Activated T-cell treated with anti-CD3 and anti-CD28 coated beads, Interleukin-2, amount 50 U/mL, for 1 hour (primary cell): ENCODE measurements around the gene S100PBP.

ENCODE experiments used
- DNase-seq: peaks from one replicate; pipeline ENCODE4 v3.0.0-alpha.2; 2020

The S100PBP gene

DNA sequence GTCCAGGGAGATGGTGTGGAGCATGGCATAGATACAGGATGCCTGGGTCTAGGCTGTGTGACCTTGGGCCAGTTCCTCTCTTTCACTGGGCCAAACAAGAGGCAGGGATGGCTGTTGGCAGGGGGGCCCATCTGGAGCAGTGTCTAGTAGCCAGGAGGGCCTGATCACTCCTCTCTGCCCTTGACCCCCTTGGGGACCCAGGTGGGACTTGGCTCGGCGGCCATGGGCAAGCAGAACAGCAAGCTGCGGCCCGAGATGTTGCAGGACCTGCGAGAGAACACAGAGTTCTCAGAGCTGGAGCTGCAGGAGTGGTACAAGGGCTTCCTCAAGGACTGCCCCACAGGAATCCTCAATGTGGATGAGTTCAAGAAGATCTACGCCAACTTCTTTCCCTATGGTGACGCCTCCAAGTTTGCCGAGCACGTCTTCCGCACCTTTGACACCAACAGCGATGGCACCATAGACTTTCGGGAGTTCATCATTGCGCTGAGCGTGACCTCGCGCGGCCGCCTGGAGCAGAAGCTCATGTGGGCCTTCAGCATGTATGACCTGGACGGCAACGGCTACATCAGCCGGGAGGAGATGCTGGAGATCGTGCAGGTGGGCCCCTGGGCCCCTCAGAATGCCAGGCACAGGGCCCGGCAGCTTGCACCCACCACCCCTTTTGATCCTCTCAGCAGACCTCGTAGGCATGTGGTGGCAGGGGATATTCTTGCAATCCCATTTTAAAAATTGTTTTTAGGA, 71.4 kb downstream of the S100PBP start:
- DNase-seq, result no peak

DNA sequence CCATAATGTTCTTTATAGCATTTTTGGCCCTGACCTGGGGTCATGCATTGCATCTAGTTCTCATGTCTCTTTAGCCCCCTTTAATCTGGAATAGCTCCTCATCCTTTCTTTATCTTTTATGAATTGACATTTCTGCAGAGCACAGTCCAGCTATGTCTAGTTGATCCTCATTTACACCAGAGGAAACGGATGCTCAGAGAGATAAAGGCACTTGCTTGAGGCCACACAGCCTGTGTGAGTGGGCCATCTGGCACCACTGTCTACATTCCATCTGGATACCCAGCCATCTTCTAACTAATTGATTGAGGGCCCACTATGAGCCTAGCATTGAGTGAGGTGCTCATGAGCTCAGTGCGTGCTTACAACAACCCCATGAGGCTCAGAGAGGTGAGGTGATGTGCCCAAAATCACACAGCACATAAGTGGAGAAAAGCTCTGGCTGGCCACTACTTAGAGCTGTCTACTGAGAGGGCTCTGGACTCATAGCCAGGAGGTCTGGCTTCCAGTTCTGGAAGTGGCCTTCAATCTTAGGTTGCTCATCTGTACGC, 72.4 kb downstream of the S100PBP start:
- no peak for DNase-seq

DNA sequence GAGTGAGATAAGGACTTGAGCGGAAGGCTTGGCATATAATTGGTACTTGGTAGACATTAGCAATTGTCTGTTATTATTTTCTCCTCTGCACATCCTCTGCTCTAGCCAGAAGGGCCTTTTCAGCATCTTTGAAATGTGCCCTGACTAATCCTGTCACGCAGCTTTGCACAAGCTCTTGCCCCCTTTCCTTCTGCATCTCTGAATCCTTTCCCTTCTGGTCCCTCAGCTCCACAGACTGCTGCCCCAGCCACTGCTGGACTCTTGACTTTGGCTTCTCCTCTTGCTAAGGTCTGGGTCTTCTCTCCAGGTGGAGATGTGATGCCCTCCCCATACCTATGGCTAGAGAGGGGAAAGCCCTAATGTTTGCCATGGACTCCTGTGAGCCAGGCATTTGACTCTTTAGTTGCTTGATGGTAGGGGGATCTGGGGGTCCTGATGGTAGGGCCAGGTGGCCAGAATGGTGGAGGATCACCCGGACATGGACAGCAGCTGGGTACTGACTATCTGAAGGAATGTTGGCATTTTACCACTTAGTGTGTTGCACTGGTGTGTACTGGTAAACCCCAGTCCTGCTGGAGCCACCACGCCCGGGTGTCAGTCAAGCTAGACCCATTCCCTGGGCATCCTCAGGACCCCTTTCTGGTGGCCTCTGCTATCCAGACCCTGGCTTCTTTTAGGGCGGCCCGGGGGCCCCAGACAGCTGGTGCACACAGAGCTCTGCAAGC, 73.2 kb downstream of the S100PBP start:
- no peak for DNase-seq

DNA sequence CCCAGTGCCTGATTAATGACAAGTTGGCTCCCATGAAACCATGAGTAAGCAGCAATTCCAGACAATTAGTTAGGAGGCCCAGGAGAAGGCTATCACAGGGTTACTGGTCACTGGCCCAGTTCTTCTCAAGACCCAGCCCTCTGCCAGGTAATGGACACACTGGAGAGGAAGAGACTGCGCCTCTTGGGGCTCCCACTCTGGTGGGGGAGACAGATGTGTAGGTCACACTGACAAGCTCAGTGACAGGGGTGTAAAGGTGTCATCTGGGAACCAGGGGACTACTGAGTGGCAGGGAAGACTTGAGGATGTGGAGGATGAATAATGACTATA, 73.8 kb downstream of the S100PBP start:
- no peak for DNase-seq

DNA sequence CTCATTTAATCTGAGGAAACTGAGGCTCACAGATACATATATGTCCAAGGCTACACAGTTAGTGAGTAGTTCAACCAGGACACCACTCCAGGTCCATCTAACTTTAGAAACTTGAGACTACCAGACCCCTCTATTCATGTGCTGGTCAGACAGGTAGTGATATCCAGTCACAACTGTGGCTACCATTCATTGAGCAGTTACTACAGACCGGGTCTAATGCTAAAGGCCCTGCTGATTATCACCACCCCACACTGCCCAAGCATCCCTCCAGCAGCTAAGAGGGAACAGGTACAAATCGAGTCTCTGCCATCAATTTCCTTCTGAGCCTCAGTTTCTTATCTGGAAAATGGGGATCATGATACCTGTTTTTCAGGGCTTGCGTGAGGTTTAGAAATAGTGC, 74.2 kb downstream of the S100PBP start:
- no peak for DNase-seq

DNA sequence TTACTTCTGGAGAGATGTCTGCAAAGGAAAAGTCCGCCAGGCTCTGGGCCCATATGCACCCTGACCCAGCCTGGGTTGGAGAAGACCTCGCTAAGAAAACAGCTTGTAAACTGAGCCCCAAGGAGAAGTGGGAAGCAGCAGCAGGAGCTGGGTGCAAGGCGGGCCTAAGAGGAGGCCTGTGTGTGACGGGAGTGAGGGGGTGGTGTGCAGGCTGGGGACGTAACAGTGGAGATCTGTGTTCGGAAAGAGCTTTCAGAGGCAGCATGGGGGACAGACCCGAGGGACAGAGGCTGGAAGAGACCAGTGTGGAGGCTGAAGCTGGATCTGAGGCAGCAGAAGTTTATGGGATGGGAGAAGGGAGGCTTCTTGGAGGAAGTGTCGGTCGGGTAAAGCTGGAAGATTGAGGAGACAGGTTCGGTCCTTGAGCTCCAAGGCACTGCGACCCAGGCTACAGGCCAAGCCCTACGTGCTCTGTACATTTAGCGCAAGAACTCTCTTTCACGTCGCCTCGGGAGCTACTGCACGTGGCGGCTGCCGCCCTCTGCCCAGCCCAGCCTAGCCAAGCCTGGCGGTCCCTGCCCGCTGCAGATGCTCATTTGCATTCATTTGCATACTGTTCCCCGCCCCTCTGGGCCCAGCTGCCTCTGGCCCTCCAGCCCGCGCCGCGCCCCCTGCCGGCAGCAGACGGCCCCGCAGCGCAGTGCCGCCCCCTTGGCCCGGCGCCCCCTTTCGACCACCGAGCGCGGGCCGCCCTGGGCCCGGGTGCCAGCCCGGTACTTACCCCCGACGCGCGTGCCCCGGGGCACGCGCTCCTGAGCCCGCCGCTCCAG, 75.1 kb downstream of the S100PBP start:
- DNase-seq, result peak; percentile 50

DNA sequence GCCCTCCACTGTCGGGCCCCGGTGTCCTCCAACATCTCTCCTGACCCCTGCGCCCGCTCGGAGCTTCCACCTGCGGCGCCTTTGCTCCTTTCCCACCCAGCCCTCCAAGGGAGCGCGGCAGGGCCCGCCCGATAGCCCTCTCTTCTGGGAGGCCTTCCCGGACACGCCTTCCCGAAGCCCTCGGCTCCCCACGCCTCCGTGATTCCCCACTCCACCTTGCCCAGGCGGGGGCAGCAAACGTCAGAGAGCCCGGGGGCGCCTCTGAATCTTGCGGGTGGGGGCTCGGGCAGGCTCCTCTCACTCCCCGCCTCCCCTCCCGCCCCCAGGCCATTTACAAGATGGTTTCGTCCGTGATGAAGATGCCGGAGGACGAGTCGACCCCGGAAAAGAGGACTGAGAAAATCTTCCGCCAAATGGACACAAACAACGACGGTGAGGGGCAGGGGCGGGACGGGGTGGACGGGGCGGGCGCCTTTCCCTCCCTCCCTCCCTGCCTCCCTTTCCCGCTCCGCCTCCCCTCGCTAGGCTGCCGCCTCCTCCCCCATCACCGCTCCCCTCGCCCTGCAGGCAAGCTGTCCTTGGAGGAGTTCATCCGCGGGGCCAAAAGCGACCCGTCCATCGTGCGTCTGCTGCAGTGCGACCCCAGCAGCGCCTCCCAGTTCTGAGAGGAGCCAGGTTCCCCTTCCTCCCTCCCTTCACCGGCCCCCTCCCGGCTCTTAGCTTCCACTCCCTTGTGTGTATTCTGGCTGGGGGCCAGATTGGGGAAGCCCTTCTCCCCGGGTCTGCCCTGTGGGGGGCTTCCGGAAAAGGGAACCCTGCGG, 76.0 kb downstream of the S100PBP start:
- no peak for DNase-seq

DNA sequence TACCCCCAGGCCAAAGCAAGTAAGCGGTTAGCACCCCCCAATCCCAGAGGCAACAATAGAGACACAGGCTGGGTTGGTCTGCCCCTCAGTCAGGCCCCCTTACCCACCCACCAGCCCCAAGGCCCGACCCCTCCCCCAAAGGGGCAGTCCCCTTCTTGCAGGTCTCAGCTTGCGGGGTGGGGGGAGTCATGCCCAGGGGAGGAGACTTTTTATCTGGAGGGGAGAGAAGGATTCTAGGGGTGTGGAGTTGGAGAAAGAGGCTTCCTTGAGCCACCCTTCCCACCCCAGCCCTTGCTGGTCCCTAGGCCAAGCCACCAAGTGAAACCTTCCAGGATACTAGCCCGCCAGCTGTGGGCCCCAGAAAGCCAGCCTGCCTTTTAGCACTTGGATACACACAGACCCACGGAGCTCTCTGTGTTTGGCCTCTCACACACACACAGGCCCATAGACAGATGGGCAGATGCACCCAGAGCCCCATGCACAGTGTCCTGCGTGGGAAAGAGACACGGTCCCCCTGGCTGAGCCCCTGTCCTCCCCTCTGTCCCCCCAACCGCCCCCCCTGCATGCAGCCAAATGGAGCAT, 76.7 kb downstream of the S100PBP start:
- no peak for DNase-seq

DNA sequence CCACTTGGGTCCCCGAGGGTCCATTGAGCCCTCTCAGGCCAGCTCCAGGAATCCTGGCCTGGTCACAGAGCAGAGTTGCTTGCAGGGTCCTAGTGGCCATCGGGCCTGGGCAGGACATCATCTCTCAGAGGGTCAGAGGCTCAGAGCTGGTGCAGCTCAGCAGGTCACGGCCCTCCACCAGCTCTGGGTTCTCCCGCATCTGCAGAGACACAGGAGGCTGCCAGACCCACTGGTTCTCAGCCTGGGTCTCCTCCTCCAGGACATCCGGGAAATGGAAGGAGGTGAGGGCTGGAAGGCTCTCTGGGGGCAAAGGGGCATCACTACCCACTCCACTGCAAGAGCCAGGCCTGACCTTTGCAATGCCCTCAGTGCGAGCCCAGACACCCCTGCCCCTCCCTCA, 77.2 kb downstream of the S100PBP start:
- DNase-seq, result no peak

DNA sequence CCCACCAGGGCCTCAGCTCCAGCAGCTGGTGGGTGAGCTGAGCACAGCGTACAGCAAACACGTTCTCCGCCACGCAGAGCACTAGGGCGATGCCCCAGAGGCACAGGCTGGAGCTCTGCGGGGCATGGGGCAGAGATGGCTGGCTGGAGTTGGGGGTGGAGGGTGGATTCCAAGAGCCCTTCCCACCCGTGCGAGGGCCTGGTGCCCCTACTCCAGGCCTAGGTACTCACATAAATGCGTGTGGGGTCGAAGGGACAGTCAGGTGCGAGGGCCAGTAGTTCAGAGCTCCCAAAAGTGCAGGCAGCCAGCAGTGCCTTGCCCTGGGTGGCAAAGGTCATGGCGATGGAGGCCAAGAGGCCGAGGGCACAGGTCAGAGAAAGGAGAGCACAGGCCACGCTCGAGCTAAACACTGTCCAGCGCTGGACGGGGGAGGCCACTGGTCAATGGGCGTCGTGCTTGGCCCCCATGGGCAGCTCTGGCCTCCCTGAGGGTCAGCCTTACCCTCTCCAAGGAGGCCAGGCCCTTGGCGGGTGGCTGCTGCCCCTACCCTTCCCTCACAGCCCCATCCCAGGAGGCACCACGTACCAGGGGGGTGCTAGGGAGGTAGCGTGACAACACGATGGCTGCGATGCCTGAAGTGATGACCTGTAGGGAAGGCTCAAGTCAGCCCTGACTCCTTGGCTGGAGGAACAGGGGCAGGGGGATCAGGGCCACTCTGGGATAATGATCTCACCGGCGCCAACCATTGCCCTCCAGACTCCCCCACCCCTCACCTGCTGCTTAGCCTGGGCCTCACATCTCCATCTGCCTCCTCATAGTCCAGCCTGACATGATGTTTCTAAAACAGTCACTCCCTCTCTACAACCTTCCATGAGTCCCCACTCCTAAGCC, 78.1 kb downstream of the S100PBP start:
- DNase-seq, result no peak

DNA sequence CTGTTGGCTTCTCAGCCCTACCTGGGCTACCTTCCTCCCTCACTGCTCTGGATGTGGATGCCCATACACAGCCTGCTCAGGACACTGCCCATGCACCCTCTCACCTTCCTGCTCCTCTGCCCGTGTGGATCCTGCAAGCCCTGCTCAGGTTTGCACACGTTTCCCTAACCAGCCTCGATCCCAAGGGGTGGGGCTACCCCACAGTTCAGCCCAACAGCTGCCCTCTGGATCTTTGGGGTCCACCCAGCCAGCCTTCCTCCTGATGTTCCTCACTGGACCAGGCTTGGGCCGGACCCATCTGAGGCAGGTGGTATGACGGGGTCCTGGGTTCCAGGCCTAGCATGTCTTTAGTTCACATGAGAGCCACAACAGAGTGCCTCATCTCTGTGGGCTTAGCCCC, 79.0 kb downstream of the S100PBP start:
- no peak for DNase-seq

DNA sequence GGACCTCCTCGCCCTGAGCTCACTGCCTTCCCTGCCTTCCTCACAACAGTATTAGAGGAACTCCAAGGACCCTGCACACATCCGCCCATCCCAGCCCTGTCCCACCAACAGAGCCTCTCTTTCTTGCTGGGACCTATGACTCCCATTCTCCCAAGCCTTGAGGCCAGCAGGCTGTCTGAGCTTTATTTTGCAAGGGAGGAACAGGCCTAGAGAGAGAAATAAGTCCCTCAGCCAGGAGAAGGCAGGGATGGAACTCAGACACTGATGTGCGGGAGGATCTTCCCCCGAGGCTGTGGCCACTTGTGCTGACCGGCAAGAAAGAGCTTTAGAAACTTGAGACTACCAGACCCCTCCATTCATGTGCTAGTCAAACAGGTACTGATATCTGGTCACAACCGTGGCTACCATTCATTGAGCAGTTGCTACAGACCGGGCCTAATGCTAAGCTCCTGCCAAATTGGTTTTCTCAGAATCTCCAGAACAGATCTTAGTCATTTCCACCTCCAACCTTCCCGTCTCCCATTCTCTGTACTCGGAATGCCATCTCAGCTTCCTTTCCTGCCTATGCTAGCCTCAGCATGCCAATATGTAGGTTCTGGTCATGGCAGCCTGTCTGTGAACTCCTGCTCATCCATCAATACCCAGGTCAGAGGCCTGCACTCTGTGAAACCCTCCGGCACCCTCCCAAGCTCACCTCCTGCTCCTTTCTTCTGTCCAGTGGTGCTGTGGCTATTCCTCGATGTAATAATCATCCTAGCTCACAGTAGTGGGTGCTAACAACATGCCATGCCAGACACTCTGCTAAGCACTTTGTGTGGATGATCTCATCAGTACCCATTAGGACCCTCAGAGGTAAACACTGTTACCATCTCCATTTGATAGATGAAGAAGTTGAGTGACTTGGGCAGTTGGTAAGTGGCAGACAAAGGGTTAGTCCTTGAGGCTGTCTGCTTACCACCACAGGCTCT, 79.9 kb downstream of the S100PBP start:
- DNase-seq, result no peak

DNA sequence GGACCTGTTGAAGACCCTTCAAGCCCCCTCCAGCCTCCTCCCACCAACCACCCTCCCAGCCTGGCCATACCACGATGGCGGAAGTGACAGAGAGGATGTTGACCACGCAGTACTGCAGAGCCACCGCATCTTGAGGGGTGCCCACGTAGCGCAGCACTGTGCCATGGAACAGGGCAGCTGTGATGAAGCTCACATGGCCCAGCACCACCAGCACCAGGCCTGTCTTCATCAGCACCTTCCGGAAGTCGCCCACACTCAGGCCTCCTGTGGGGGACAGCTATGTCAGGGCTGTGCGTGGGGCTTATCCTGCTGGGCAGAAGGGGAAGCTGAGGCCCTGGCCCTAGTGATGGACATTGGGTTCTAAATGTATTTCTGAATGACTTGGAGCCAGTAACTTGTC, 80.6 kb downstream of the S100PBP start:
- DNase-seq, result no peak

DNA sequence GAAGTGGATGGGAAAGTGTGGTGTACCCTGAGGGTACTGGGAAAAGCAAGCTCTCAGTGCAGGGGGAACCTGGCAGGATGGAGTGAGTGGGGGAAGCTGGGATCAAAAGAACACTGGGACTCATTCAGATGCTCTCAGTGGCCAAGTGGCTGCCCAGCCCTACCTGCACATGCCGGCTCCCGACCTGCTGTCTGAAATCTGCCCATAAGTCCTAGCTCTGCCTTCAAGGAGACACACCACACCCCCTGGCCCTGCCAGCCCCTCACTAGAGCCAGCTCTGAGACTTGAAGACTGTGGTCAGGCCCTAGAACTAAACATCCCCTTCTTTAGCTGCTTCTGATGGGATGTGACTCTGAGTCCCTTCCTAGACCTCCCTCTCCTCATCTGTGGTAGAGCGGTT, 81.5 kb downstream of the S100PBP start:
- no peak for DNase-seq

DNA sequence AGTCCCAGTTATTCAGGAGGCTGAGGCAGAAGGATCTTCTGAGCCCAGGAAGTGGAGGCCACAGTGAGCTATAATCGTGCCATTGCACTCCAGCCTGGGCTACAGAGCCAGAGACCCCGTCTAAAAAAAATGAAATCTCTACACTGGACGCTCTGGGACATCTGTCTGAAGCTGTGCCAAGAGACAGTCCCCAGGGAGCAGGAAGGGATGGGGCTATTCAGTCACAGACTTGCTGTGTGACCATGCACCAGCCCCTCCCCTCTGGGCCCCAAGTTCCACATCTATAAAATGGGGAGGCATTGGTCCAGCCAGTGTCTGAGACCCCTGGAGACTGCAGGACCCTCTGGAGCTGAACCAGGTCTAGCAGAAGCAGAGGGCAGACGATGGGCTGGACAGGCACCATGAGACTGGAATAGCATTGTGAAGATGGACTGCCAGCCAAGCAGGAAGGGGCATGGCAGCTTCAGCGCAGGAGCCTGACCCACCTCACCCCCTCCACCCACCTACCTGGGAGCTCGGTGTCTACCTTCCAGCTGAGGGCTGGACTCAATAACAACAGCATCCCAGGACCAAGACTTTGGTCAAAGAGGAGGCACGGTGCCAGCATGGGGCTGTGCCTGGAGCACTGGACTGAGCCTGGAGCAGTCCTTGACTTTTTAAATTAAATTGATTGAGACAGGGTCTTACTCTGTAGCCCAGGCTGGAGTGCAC, 82.3 kb downstream of the S100PBP start:
- no peak for DNase-seq

DNA sequence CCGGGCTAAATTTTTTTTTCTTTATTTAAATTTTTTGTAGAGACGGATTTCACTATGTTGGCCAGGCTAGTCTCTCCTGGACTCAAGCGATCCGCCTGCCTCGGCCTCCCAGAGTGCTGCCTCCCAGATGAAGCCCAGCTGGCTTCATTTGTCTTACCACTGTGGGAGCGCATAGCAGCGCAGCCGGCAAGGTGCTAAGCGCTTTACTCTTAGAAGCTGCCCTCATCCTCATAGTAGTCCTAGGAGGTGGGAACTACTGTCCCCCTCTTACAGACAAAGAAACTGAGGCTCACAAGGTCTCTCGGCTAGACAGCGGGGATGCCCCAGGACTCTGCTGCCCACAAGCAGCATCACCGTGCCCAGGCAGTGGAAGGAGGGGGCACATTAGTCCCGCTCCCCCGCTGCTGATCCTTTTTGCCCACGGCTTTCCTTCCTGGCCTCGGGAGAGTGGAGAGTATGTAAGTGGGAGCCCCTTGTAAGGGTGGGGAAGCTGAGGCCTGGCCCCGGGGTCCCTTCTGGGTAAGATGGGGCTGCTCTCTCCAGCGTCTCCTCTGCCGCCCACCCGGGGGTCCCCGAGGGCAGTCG, 83.0 kb downstream of the S100PBP start:
- DNase-seq, result no peak

DNA sequence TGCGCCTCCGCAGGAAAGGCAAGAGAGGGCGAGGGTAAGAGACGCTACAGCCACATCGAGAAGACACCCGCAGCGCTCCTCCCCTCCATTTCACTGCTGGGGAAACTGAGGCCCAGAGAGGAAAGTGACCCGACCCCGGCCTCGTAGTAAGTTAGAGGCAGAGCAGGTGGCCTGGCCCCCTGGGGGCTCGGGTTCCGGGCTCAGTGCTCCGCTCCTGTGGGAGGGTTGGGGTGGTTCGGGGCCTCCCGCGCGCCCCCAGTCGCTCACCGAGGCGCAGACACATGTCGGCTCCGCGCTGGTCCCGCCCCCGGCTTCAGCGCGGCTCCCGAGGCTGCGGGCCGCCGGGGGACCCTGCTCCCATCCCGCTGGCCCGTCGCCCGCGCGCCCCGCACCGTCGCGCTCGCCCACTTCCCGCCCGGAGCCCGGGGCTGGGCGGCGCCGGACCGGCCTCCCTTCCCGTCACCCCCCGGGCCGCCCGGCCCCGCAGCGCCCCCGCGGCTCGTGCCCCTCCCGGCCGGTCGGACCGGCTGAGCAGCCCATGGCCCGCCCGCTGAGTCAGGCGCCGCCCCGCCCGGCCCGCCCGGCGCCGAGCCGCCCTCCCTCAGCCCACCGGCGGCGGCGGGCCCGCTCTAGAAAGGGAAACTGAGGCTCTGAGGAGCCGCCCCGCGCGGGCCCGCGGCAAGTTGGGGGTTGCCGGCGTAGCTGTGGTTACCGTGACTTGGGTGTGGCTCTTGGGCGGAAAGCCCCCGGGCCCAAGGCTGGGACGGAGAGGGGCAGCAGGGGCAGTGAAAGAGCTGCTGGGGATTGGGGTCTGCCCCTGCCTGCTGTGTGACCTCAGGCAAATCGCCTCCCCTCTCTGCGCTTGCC, 83.7 kb downstream of the S100PBP start, which contains the start of gene TMEM54:
TMEM54 (minus strand) TSS at position 434 of the 867 bp plus-strand sequence; CDS start at position 283, 151 bp downstream.
- DNase-seq, result no peak
